Posterior cingulate gyrus (tissue), 11 donors: ENCODE measurements around the gene DNPEP.
A peak's percentile ranks its signal among the peaks of the same experiment; 100 is the strongest.
"Not testable (repeated sequence)": the region's sequence is repeated elsewhere in the genome, so short reads cannot be mapped to it uniquely, and the experiment has no call there.

Experiments used
- DNase-seq, 10 donors: peaks; one replicate each; pipeline versions ENCODE4 v3.0.0 to v3.0.0-alpha.2; 2020 to 2021; ENCODE audit warnings: mixed read lengths in 3 of 10
- intact Hi-C: fragments of 100-400 bp; cut with DNase I; formaldehyde crosslinking; loops from one replicate; pipeline ENCODE4 v1.15.1; 2023

The DNPEP gene

DNA sequence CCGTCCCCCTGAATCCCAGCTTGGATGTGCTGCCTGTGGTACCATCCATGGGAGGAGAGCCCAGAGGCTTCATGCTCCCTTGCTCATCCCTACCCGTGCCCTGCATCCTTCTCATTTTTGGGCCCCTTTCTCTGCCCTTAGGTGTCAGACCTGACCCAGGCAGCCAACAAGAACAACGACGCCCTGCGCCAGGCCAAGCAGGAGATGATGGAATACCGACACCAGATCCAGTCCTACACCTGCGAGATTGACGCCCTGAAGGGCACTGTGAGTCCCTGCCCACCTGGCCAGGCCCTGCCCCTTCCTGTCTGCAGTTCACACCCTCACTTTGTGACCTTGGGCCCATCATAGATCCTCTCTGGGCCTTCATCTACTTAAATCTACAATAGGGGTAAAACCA, 33.0 kb upstream of the DNPEP start:
- intact Hi-C loops: no loop called here
- DNase-seq: peak in 1 of 10 donors; percentile 63

DNA sequence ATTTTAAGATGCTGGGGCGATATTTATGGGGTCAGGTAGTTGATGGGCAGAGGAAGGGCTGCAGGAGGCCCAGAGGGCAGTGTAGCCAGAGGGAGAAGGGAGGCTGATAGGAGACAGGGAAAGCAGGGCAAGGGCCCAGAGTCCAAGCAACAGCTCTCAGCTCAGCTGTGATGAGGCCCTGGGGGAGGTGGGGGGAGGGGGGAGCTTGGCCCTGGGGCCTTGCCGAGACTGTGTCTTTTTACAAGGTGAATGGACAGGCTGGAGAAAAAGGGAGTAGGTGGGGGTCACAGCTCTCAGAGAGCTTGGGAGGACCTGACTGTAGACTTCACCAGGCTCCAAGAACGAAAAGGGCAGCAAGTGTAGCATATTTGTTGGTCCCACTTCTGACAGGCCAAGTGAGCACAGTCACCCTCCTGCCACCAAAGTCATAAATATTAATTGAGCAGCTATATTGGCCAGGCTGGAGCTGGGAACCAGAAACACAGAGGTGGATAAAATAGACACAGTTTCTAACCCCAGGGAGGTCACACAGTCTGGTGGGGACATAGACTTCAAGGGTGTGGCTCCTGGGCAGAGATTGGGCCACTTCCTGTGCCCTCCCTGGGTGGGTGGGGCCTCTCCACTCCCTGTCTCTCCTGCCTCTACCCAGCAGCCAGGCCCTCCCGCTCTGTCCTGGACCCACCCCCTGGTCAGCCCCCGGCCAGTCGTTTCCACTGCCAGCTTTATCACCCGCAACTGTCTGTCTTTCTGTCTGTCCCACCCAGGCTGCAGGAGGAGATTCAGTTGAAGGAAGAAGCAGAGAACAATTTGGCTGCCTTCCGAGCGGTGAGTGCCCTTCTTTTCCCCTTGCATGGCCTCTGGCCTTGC, 31.9 kb upstream of the DNPEP start:
- peak in 1 of 10 donors; percentile 24 for DNase-seq
- intact Hi-C loops: no loop called here

DNA sequence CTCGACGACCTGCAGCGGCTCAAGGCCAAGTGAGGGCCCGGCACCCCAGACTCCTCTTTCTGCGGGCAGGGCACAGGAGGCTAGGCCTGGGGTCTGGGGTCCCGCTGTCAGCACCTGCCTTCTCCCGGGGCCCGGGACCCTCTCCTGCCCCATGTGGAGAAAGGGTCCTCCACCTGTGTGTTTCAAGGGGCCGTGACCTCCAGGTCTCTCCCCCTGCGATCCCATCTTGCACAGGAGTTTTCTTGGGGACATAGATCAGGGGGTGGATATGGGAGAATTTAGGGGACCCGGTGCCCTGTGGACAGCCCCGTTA, 31.3 kb upstream of the DNPEP start:
- DNase-seq: no peak
- intact Hi-C loops: no loop called here

- peak in 1 of 10 donors; percentile 82 for DNase-seq
- intact Hi-C loops: no loop called here
Observed at GRCh38 chr2:219418155-219419011, 30.7 kb upstream of the DNPEP start, which contains the start of gene DES. DES (plus strand) TSS chr2:219418377; CDS start chr2:219418463, 86 bp downstream.

DNA sequence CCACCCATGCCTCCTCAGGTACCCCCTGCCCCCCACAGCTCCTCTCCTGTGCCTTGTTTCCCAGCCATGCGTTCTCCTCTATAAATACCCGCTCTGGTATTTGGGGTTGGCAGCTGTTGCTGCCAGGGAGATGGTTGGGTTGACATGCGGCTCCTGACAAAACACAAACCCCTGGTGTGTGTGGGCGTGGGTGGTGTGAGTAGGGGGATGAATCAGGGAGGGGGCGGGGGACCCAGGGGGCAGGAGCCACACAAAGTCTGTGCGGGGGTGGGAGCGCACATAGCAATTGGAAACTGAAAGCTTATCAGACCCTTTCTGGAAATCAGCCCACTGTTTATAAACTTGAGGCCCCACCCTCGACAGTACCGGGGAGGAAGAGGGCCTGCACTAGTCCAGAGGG, 29.7 kb upstream of the DNPEP start:
- intact Hi-C loops: no loop called here
- peak in 1 of 10 donors; percentile 29 for DNase-seq

DNA sequence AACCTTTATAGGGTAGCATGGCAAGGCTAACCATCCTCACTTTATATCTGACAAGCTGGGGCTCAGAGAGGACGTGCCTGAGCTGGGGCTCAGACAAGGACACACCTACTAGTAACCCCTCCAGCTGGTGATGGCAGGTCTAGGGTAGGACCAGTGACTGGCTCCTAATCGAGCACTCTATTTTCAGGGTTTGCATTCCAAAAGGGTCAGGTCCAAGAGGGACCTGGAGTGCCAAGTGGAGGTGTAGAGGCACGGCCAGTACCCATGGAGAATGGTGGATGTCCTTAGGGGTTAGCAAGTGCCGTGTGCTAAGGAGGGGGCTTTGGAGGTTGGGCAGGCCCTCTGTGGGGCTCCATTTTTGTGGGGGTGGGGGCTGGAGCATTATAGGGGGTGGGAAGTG, 29.2 kb upstream of the DNPEP start:
- intact Hi-C loops: no loop called here
- DNase-seq: peak in 1 of 10 donors; percentile 14

GRCh38 chr2:219416235-219416602, 28.5 kb upstream of the DNPEP start:
- DNase-seq: no peak
- intact Hi-C loops: no loop called here

DNA sequence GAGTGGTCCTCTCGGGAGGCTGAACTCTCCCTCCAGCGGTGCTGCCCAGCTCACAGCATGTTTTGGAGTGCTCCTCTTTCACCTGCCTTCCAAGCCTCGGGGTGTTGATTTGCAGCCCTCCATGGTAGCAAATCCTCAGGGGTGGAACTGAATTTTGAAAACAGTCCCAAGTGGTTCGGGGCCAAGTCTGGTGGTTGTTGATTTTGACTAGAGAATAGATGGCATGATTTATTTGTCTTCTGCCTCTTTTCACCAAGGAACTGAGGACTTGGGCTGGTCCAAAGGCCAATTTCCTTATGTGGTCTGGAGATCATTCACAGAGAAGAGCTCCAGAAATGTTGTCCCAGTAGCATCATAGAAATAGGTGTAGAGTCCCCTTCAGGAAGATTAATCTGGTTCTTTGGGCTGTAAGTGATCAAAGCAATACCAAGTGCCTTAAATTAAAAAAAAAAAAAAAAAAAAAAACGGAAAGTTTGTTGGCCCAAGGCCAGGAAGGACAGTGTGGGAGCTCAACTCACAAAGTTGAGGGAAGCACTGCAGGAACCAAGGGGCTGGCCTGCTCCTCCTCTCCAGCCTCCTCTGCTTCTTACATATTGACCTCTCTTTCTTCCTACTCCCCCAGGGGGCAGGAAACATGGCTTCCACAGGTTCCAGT, 28.0 kb upstream of the DNPEP start:
- peak in 1 of 10 donors; percentile 22 for DNase-seq
- intact Hi-C loops: no loop called here

GRCh38 chr2:219414857-219415256, 27.1 kb upstream of the DNPEP start:
- no peak for DNase-seq
- intact Hi-C loops: no loop called here

- intact Hi-C loops: no loop called here
- DNase-seq: no peak
Observed at GRCh38 chr2:219410390-219410789, 22.7 kb upstream of the DNPEP start.

GRCh38 chr2:219409619-219410018, 21.9 kb upstream of the DNPEP start:
- intact Hi-C loops: no loop called here
- DNase-seq: no peak

DNA sequence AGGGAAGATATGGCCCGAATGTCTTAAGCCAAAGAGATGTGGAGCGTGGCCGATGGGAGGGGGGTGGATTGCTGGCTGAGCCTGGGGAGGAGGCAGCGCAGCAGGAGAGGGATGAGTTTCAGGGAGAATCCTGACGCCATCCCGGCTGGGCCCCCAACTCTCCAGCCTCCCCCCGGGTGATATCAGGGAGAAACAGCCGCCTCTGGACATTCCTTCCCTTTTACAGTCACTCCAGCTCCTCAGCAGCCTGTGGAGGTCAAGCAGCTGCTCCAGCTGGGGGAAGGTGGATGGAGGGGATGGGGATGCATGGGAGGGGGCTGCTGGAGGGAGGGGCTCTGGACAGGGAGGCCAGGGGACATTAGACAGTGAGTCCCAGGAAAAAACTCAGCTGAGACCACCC, 20.9 kb upstream of the DNPEP start:
- intact Hi-C loops: no loop called here
- peak in 1 of 10 donors; percentile 46 for DNase-seq

GRCh38 chr2:219408204-219408603, 20.5 kb upstream of the DNPEP start:
- intact Hi-C loops: no loop called here
- no peak for DNase-seq

- intact Hi-C loops, DNase-seq: not testable (repeated sequence)
Observed at GRCh38 chr2:219407343-219407742, 19.6 kb upstream of the DNPEP start.

DNA sequence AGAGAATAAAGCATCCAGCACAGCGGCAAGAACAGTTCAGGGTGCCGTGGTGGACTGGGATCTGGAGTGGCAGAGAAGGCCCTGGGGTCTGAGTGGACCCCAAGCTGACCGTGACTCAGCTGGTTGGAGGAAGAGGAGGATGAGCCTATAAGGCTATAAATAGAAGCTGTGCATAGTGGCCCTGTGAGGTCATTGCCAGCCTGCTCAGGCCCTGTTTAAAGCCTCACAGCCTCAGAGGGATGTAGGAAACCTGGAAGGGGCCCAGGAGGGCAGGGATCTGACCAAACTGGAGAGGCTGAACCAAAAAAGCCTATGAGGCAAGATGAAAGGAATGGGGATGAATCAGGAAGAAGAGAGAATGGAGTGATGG, 19.1 kb upstream of the DNPEP start:
- no peak for DNase-seq
- intact Hi-C loops: no loop called here

DNA sequence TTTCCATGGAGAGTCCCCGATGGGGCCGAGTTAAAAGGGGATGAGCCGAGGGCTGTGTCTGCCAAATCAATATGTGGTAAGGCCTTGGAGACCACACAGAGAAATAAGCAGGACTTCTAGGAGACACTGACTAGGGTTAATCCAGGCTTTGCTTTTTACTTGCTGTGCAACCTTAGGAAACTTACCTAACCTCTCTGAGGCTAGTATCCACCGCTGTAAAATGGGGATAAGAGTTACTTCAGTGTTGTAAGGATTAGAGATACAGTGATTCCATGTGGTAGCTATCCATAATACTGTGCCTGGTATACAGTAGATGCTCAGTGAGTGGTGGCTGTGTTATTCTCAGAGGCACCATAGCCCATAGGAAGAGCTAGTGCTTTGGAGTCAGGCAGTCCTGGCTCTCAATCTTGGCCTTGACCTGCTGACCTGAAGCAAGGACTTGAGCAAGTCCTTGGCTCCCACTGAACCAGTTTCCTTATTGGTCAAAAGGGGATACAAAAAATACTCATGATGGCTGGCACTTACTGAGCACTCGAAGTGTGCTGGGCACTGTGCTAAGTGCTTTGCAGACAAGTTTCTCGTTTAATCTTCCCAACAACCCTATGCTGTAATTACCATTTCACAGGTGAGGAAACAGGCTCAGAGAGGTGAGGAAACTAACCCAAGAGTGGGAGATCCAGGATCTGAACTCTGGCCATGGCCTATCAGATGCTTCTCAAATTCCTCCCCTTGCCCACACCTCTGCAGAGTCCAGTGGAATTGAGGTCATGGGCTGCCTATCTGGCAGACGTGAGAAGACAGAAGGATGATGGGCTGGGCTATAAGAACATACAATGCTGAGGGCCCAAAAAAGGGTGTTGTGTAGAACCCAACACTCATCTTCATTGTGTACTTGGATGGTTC, 18.5 kb upstream of the DNPEP start:
- intact Hi-C loops: no loop called here
- DNase-seq: no peak

DNA sequence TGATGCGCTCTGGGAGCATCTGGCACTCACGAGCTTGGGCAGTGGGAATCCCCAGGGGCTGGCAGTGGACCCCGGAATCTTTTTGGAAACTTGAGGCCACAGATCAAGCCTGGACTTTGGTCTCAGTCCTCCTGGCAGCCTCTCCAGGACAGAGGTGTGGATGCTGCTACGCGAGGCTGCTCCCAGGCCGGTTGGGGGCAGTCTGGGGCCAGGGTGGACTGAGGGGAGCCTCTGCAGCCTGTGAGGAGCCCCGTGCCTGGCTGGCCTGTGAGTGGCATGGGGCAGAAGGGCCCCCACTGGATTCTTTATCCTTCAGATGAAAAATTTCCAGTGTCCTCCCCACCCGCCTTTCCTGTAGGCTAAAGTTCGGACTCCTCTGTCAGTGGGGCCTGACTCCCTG, 17.7 kb upstream of the DNPEP start:
- intact Hi-C loops: no loop called here
- DNase-seq: no peak

DNA sequence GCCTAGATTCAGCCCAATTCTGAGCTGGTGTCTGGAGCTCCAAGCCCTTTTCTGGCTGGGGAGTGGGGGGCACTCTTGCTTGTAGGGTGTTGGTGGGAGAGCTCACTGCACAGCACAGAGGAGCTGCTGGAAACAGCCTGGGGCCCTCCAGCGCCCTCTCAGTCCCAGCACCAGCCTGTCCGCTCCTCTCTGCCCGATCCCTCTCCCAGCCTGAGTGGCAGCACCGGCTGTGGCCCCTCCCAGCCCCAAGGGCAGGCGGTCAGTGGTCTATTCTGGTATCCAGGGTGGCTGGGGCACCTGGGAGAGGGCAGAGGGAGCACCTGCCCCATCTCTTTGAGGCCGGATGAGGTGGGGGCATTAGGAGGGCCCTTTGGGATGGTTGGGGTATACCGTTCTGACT, 17.2 kb upstream of the DNPEP start:
- intact Hi-C loops: no loop called here
- DNase-seq: peak in 1 of 10 donors; percentile 73

DNA sequence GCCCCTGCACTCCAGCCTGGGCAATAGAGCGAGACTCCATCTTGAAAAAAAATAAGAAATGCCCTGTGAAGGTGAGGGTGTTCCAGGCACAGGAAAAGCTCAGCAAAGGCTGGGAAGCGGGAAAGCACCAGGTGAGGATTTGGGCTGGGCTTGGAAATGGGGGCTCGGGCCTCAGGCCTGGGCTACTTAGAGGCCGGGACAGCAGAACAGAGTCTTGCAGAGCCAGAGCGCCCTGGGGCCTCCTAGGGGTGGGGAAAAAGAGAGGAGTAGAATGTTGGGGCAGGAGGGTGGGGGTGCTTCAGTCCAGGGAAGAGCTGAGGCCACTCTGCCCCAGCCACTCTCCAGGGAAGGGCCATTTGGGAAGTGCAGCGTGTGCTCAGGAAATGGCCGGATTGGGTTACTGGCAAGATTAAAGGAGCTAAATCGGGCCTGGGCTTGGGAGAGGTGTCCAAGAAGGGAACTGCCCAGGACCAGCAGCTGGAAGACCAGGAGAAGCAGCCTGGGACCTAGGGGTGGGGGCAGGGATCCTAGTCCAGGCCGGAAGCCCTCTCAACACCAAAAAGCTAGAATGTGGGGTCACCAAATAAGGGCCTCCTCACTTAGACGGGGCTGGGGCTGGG, 16.7 kb upstream of the DNPEP start:
- peak in 1 of 10 donors; percentile 59 for DNase-seq
- intact Hi-C loops: no loop called here

DNA sequence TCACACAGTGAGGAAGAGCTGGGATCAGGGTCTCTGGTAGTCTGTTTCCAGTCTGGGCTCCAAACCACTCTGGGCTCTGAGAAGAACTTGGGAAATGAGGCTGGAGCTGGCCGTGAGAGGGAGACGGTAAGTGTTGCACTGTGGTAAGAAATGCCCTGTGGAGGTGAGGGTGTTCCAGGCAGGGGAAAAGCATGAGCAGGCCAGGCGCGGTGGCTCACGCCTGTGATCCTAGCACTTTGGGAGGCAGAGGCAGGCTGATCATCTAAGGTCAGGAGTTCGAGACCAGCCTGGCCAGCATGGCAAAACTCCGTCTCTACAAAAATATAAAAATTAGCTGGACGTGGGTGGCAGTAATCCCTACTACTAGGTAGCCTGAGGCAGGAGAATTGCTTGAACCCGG, 16.1 kb upstream of the DNPEP start:
- intact Hi-C loops: loop anchor here (1.0 kb wide), 1 partner anchor 126 kb away; no protein-coding TSS in a partner anchor
- DNase-seq: peak in 1 of 10 donors; percentile 45
